Neural cell (in vitro differentiated cells): Measurements from ENCODE around the gene TLE1. TPM values are rescaled to one million over a fixed set of nuclear protein-coding genes. Genes with fewer than 3 reads are reported as not detected.

Experiments used
- H2AFZ ChIP-seq: fragments of 200-600, 300-800 bp; sonication (generic), shearing (Covaris generic); 2 replicates; pipeline ENCODE4 v1.6.0; 2014; ENCODE audit warnings: low read depth, mild to moderate bottlenecking, antibody characterized with exemption, low read length, moderate library complexity
- H3F3A ChIP-seq: fragments of 200-600 bp; shearing (Covaris generic); 2 replicates; pipeline ENCODE4 v1.6.1; 2016; ENCODE audit warnings: mild to moderate bottlenecking, moderate library complexity, mixed read lengths, antibody characterized with exemption, low read length; ENCODE audit not compliant: insufficient read depth, poor library complexity, severe bottlenecking
- H3K27ac ChIP-seq: fragments of 200-600, 300-800 bp; sonication (generic), shearing (Covaris generic); 2 replicates; pipeline ENCODE4 v1.5.1; 2014; ENCODE audit warnings: mild to moderate bottlenecking, low read length, moderate library complexity
- H3K27me3 ChIP-seq: fragments of 300-800, 200-600 bp; sonication (generic), shearing (Covaris generic); 2 replicates; pipeline ENCODE4 v1.6.0; 2014; ENCODE audit warnings: mild to moderate bottlenecking, low read depth, low read length, moderate library complexity; ENCODE audit not compliant: insufficient read depth
- H3K36me3 ChIP-seq: fragments of 300-800, 200-600 bp; sonication (generic), shearing (Covaris generic); 2 replicates; pipeline ENCODE4 v1.5.1; 2014; ENCODE audit warnings: mild to moderate bottlenecking, antibody characterized with exemption, low read length, moderate library complexity; ENCODE audit not compliant: insufficient read depth
- H3K4me2 ChIP-seq: fragments of 300-800, 200-600 bp; sonication (generic), shearing (Covaris generic); 2 replicates; pipeline ENCODE4 v1.6.0; 2014; ENCODE audit warnings: mild to moderate bottlenecking, low read length
- H3K4me3 ChIP-seq: fragments of 300-800, 200-600 bp; sonication (generic), shearing (Covaris generic); 2 replicates; pipeline ENCODE4 v1.5.1; 2014; ENCODE audit warnings: mild to moderate bottlenecking, low read length, moderate library complexity
- H3K79me2 ChIP-seq: fragments of 200-600 bp; shearing (Covaris generic); replicated peaks from 2 replicates; pipeline ENCODE4 v1.6.0; 2014; ENCODE audit warnings: mild to moderate bottlenecking, low read length, moderate library complexity; ENCODE audit not compliant: insufficient read depth
- H3K9ac ChIP-seq: fragments of 300-800, 200-600 bp; sonication (generic), shearing (Covaris generic); 2 replicates; pipeline ENCODE4 v1.6.1; 2016; ENCODE audit warnings: mild to moderate bottlenecking, low read length, mixed read lengths
- H3K9me2 ChIP-seq: fragments of 200-600 bp; shearing (Covaris generic); 2 replicates; pipeline ENCODE4 v1.6.1; 2016; ENCODE audit warnings: mild to moderate bottlenecking, low read length, mixed read lengths; ENCODE audit not compliant: insufficient read depth
- H3K9me3 ChIP-seq: fragments of 200-600, 300-800 bp; sonication (generic), shearing (Covaris generic); 2 replicates; pipeline ENCODE4 v1.6.1; 2016; ENCODE audit warnings: mild to moderate bottlenecking, mixed run types, low read length, moderate library complexity, mixed read lengths
- H4K20me1 ChIP-seq: fragments of 200-600 bp; shearing (Covaris generic); 2 replicates; pipeline ENCODE4 v1.6.1; 2016; ENCODE audit warnings: mild to moderate bottlenecking, mixed run types; ENCODE audit not compliant: insufficient read depth
- CTCF ChIP-seq: fragments of 450-650 bp; IDR thresholded peaks from 2 replicates; pipeline ENCODE4 v1.5.1; 2014; ENCODE audit warnings: antibody characterized with exemption, mild to moderate bottlenecking, moderate library complexity; ENCODE audit not compliant: poor library complexity, severe bottlenecking
- EP300 ChIP-seq: fragments of 450-650 bp; conservative IDR thresholded peaks from 2 replicates; pipeline ENCODE4 v1.6.1; 2014; ENCODE audit warnings: antibody characterized with exemption, mild to moderate bottlenecking, moderate library complexity; ENCODE audit not compliant: poor library complexity, severe bottlenecking
- EZH2 ChIP-seq: fragments of 200-600, 300-800 bp; shearing (Covaris generic), sonication (generic); IDR thresholded peaks from 2 replicates; pipeline ENCODE4 v1.6.1; 2014; ENCODE audit warnings: antibody characterized with exemption, low read length, borderline replicate concordance, mild to moderate bottlenecking; ENCODE audit not compliant: insufficient read depth, poor library complexity, severe bottlenecking
- MXI1 ChIP-seq: fragments of 450-650 bp; conservative IDR thresholded peaks from 2 replicates; pipeline ENCODE4 v1.6.1; 2014; ENCODE audit warnings: antibody characterized with exemption, mild to moderate bottlenecking; ENCODE audit not compliant: poor library complexity, severe bottlenecking
- POLR2AphosphoS5 ChIP-seq: IDR thresholded peaks from 2 replicates; pipeline ENCODE4 v1.6.1; 2012
- RAD21 ChIP-seq: fragments of 450-650 bp; conservative IDR thresholded peaks from 2 replicates; pipeline ENCODE4 v1.6.1; 2014; ENCODE audit warnings: antibody characterized with exemption, mild to moderate bottlenecking, moderate library complexity
- REST ChIP-seq: IDR thresholded peaks from 2 replicates; pipeline ENCODE4 v1.6.1; 2012; ENCODE audit warnings: borderline replicate concordance
- SMC3 ChIP-seq: fragments of 450-650 bp; conservative IDR thresholded peaks from 2 replicates; pipeline ENCODE4 v1.6.1; 2014; ENCODE audit warnings: antibody characterized with exemption, mild to moderate bottlenecking, moderate library complexity; ENCODE audit not compliant: poor library complexity
- TAF1 ChIP-seq: IDR thresholded peaks from 2 replicates; pipeline ENCODE4 v1.6.1; 2012; ENCODE audit warnings: low read depth
- polyA plus RNA-seq: library from polyadenylated mRNA; depleted of rRNA; stranded (reverse); fragments of >200 nt; gene quantifications from 2 replicates; pipeline ENCODE4 v1.2.3, GENCODE V29; 2014
- small RNA-seq, 3 experiments: library from RNA; depleted of rRNA; stranded (forward); fragments of <200 nt; gene quantifications; one replicate each; pipeline ENCODE3, GENCODE V24; 2012

Gene TLE1
- polyA plus RNA-seq, 1 donor from 2014 or later = 93.6 TPM

- TF ChIP-seq CTCF (no peak), REST (no peak), TAF1 (no peak), RAD21 (no peak), MXI1 (no peak), POLR2AphosphoS5 (no peak), EZH2 (no peak), EP300 (no peak), SMC3 (no peak)
- Histone ChIP-seq H3K9ac (no peak overlapping the region), H4K20me1 (no peaks in the 10 kb centered on the region), H3K9me3 (no peaks in the 10 kb centered on the region), H3F3A (no peaks in the 10 kb centered on the region), H3K27ac (no peak overlapping the region), H3K4me3 (no peak overlapping the region), H2AFZ (no peak overlapping the region), H3K9me2 (no peaks in the 10 kb centered on the region), H3K4me2 (no peak overlapping the region), H3K79me2 (no peaks in the 10 kb centered on the region), H3K36me3 (no peaks in the 10 kb centered on the region), H3K27me3 (no peaks in the 10 kb centered on the region)
Observed at GRCh38 chr9:81534138-81534875, 155.0 kb downstream of the TLE1 start.

Small RNA genes lying within 50 kb of the gene (small RNA-seq; reads per million reads assigned to genes)
- gene RNU6-1035P = 0.03 to 0.65 (median 0.13) reads per million in 3 experiments

Other genes starting within 250 kb of the TLE1 start
- not detected in 2 replicates for gene SPATA31D4, start 238.9 kb upstream of the TLE1 start, polyA plus RNA-seq